IPS-11a (cell line): Measurements from ENCODE around the gene STARD5.

ENCODE experiments used
- H3K4me3 ChIP-seq: one replicate; pipeline ENCODE4 v1.5.1; 2013; ENCODE audit warnings: low read depth, low read length, control low read depth

Gene STARD5

DNA sequence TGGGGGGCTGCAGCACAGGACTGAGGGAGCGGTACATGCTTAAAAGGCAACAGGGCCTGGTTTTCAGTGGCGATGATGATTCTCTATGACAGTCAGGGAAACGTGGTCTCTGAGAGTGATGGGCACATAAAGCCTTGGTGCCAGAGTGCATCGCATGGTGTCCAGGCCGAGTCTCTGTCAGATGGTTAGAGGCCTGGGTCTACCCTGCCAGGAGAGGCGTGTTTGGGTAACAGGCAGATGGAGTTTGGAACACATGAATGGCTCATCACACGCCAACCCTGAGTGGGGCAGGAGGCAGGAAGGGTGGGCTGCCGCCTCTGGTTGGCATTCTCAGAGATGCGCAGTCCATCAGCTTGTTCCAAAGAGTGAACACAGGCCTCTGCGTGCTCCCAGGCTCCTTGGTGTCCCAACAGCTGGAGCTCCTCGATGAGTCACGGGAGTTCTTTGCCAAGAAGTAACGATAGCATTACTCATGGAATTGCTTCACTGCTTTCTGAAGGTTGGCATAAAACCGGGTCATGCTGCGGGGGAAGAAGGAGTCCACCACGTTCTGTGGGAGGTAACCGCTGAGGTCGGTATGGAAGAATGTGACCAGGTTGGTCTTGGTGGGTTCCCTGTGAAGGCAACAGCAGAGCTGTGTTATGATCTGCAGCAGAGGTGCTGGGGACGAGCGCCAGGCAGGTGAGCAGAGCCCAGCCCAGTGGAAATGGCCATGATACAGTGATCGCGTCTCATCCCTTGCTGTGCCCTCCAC is 11.0 kb downstream of the STARD5 start:
- H3K4me3 ChIP-seq, result no peak overlapping the region

DNA sequence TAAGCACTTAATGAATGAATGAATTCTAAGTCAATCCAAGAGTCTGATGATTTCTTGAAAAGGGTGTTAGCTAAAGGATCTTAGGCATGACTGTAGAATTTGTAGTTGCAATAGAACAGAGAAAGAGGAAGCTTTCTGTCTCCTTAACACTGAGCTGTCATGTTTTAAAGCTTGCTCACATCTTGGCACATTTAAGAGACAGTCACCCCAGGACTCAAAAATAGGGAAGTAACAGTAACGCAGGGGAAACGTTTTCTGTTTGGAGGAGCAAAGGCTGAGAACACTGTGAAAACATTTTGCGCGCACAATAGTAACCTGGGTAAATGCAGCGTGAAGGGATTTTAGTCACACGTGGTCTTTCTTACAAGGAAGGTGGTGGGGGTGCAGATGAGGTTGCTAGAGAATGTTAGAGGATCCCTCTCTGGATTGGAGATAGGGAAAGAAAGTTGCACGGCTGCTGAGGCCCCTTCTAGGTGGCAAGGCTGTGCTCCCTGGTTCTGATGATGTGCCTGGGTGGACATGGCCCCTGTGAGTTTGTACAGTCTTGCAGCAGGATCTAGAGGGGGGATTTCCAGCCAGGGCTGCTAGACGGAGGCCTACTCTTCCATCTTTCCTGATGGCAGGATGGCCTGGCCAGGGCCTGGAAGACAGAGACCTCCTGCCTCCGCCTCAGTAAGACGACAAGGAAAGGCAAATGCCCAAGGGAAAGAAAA is 12.0 kb downstream of the STARD5 start:
- H3K4me3 ChIP-seq, result no peak overlapping the region

DNA sequence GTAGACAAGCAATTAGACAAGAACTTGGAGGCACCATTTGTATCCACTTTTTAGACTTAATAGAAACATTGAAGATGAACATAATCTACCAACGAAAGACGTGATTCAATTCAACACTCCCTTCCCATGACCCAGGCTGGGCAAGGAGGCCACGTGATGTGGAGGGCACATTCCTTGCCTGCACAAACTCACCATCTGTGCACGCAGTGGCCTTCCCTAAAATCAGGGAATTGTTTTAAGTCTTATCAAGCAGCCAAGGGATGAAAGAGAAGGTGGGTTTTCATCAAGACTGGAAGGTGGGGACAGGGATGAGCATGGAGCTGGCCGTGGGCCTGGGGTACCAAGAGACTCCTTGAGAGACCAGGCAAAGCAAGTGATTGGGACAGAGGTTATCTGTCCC is 13.5 kb downstream of the STARD5 start:
- no peak overlapping the region for H3K4me3 ChIP-seq

DNA sequence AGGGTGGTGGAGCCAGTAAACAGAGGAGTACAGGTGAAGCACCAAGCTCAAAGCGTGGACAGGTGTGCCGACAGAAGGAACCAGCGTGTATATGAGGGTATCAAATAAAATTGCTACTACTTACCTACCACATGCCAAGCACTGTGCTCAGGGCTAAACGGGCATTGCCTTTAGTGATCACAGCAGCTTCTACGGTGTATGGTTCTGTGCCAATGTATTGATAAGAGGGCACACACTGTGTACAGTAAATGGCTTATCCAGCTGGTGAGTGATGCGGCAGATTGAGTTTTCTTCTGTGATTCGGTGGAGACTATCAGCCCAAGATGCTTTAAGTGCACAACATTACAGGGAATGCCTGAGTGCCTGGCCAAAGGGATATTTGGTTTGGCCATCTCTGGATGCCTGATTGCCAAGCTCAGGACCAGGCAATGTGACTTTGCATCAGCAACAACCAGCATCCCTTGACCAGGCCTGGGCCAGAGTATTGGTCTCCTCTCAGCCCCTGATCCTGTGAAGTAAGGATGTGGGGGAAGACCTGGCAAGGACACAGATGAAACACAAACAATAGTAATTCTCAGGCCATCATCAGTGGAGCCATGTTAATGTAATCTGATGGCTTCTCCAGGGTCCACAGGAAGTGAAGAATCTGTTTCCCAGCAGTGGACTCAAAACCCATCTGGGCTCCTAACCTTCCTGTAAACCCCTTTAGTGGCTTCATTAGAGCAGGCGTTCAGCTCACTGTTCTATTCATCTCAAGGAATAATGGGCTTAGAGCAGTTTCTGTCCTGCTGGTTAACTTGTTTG is 14.1 kb downstream of the STARD5 start:
- no peak overlapping the region for H3K4me3 ChIP-seq

DNA sequence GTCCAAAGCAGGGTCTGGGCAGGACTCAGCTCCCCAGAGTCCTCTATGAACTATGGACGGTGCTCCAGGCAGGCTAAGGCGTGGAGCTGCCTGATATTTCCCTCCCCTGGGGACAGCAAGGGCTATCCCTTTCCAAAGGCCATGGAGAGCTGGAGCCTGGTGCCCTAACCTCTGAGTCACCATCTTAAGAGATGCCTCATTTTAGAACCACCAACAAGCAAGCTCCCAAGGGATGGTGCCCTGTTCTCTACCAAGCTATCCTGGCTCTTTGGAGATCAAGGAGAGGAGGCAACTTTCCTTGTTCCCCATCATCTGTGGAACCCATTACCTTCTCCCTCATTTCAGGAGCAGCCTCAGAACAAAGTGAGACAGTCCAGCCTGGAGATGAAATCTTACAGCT is 15.7 kb downstream of the STARD5 start:
- no peak overlapping the region for H3K4me3 ChIP-seq

DNA sequence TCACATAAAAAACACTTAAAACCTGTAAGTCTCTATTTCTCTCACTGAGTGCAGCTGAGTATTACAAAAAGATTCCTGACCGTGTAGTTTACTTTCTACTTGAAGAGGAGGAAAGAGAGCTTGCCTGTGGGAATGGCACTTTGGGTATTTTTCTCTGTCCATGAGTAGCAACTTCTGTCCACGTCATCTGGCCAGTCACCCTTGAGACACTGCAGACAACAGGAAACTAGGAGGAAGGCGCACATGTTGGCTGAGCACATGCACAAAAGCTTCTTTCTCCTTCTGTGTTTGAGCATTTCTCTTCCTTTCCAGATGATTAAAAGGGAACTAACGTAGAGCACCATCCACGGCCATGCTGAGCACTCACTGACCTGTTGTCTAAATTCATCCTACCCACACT is 19.7 kb downstream of the STARD5 start:
- no peak overlapping the region for H3K4me3 ChIP-seq

DNA sequence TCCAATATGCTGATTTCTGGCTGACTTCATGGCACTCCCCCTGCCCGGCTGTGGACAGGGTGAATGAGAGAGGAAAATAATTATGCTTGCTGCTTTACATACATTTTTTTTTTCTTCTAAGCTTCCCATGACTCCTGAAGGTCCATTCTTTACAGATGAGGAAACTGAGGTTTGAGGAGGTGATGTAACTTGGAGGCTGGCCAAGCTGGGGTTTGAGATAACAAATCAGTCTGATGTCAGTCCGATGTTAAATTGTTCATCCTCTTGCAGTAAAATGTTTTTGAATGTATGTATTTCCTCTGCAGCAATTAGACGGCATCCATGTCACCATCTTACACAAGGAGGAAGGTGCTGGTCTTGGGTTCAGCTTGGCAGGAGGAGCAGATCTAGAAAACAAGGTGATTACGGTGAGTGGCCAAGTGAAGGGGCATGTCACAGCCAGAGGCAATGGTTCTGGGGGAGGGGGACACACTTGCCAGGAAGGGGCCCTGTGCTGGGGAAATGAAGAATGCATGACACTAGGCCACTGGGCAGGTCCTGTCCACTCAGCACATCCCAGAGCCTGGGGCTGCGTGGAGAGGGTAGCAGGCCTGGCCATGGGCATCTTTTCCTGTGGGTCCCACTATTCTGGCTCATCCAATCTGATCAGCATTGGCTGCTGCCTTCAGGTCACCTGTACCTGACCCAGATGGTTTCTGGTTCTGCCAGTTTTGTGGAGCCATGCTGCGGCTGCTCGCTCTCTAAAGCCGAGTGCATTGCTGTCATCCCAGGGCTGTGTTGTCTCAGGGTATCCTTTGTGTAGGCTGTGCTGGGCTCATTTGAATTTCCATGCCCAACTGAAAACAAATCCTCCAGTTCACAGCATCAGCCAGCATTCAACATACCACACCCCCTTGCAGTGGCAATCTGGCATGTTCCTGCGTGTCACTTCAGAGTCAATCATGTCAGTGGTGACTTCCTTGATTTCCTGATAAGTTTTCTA is 20.4 kb downstream of the STARD5 start:
- no peak overlapping the region for H3K4me3 ChIP-seq

DNA sequence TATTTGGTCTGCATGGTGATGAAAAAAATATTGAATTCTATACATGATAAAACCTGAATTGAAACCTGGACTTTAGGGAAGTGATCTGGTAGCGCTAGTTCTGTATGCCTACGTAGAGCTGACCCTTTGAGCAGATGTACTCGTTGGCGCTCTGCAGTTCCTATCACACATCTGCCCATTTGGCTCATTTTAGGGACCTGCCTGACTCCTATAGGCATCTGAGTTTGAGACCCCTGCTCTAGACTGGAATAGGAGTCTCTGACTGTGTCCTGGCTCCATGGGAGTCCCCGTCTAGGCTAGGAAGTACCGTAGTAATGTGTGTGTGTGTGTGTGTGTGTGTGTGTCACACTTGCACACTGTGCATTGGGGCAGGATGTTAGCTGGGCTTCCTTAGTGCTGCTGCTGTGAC is 21.2 kb downstream of the STARD5 start:
- no peak overlapping the region for H3K4me3 ChIP-seq

DNA sequence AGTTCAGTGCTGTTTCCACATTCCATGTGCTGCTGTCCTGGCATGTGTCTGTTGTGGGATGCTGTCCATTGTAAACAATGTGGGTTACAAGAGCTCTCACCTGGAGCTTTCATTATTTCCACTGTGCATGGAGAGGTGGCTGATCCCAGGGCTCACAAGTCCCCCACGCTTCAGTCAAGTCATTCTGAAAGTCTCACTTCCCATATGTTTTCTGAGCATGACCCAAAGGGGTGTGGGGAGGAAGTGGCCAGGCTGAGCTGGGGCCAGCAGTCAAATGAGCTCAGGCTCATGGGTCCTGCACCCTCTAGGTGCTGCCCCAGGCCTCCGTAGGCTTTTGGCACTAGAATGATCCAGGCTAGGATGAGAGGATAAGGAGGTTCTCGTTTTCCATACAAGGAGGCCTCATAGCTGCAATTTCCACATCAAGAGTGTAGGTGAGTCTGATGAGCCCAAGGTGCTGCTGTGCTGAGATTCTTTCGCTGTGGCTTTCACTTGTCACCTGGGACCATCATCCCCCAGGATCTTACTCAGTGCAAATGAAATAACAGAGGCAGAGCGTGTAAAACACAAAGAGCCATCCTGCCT is 22.0 kb downstream of the STARD5 start:
- no peak overlapping the region for H3K4me3 ChIP-seq

DNA sequence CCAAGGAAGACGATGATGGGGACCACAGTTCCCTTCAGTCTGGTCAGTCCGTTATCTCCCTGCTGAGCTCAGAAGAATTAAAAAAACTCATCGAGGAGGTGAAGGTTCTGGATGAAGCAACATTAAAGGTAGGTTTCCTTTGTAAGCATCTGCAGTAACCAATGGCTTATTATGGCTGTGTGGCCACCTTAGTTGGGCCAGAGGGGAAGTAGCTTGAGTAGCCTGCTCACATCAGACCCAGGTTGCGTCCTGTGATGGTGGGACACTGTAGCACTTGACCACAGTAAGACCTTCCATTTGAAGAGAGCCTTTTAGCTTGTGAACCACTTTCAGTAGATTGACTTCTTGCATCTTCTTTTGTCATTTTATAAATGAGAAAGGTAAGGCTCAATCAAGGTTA is 22.6 kb downstream of the STARD5 start:
- no peak overlapping the region for H3K4me3 ChIP-seq

DNA sequence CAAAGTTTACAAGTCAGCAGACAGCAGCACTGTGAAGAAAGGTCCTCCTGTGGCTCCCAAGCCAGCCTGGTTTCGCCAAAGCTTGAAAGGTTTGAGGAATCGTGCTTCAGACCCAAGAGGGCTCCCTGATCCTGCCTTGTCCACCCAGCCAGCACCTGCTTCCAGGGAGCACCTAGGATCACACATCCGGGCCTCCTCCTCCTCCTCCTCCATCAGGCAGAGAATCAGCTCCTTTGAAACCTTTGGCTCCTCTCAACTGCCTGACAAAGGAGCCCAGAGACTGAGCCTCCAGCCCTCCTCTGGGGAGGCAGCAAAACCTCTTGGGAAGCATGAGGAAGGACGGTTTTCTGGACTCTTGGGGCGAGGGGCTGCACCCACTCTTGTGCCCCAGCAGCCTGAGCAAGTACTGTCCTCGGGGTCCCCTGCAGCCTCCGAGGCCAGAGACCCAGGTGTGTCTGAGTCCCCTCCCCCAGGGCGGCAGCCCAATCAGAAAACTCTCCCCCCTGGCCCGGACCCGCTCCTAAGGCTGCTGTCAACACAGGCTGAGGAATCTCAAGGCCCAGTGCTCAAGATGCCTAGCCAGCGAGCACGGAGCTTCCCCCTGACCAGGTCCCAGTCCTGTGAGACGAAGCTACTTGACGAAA is 24.2 kb downstream of the STARD5 start:
- H3K4me3 ChIP-seq, result no peak overlapping the region

DNA sequence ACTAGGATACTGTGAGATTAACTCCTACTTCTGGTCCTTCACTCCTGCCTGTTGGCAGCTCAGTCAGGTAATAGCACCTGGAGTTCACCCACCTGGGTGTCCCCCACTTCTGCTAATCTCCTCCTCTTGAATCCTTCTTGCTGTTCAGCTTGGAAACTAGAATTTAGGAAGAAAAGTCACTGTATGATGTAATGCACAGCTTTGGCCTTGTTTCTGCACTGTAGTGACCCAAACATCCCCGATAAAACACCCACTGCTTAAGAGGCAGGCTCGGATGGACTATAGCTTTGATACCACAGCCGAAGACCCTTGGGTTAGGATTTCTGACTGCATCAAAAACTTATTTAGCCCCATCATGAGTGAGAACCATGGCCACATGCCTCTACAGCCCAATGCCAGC is 24.8 kb downstream of the STARD5 start:
- no peak overlapping the region for H3K4me3 ChIP-seq

DNA sequence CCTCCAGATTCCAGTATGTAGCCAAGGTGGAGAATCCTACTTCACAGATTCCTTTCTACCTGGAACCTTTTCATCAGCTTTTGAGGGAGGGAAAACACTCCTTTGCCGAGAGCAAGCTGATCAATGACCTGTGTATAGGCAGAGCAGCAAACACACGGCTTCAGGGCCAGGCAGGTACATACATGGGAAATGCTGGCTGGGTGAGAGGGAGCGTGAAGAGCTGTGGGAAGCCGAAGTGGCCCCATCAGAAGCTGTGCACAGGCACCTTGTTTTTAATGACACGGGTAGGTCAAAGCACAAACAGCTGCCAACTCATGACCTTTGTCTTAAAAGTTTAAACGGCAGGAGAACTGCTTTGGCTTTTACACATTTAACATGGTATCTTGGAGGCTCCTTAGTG is 25.3 kb downstream of the STARD5 start:
- H3K4me3 ChIP-seq, result no peak overlapping the region

DNA sequence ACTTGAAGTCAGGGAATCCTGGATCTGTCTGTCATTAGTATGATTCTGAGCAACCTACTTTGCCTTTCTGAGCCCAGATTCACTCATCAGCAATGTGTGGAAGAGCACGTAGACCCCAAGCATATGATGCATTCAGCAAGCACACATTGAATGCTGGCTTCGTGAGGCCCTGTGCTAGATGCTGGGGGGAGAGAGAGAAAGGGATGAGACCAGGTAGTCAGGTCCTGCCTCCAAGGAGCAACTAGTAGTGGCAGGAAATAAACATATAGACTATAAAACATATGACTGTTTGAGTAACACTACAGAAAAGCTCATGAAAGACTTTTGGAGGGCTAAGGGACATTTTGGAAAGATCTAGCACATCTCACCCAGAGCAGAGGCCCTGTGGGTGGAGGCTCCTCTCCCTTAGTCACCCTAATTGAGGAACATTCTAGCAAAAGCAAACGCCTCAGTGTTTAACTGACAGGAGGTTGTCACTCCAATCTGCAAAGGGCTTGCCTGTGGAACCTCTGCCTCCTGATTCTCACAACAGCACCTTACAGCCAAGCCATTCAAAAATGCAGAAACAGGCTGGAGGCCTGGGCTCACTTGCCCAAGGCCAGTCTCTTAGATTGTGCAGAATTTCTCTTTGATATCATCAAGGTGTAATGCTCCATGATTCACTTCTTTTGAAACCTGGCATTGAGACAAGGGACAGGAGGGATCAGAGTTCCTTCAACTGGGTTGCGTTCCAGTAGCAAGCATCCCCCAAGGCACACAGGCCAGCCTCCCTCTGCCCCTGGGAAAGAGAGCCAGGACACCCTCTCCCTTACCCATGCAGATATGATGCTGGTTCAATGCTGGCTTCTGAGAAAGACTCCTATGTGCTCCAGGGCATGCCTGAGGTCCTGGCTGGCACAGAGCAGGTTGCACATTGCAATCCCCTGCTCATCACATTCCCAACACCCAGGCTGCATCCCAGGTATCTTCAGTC is 26.1 kb downstream of the STARD5 start:
- H3K4me3 ChIP-seq, result no peak overlapping the region

DNA sequence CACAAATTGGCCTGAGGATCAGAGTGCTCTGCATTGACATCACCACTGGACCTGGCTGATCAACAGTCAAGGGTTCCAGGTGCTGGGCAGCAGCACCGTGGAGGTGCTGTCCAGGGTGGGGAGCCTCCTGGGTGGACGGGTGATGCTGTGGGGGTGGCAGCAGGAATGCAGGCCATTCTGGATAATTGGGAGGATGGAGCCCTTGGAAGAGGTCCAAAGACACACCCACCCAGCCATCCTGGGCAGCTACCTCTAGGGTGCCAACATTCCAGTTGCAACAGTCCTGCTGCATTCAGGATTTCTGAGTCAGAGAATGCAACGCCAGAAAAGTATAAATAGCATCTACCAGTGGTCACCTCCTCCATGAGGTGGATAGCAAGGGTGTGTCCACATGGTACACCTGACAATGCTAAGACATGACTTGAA is 26.8 kb downstream of the STARD5 start:
- H3K4me3 ChIP-seq, result no peak overlapping the region

DNA sequence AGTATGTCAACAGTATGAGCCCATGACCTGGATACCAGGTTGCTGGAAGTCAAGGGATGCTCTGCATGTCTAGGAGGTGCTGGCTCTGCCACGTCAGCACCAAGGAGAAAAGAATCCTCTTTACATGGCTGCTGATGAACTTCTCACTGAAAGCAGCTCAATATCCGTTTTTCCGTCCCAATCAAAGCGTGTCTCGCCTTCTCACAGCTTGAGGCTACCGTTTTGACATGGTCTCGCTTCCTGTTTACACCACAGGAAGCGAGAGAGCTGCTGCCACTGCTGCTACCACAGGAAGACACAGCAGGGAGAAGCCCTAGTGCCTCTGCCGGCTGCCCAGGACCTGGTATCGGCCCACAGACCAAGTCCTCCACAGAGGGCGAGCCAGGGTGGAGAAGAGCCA is 27.3 kb downstream of the STARD5 start:
- H3K4me3 ChIP-seq, result no peak overlapping the region

DNA sequence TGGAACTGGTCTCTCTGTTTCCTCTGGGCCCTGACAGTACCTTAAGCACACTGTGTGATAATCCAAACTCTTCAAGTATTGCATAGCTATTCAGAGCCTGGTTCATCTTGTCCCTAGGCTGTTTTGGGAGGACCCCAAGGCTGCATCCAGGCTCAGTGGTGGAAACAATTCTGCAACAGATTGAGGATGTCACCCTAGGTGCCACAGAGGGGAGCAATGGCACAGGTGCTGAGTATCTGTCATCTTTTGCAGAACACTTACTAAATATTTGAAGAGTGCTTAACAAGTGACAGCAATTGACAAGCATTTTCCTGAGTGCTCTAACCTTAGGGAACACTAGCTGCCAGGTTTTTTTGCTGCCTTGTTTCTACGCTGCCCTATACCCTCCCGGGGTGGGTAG is 27.8 kb downstream of the STARD5 start:
- H3K4me3 ChIP-seq, result no peak overlapping the region

DNA sequence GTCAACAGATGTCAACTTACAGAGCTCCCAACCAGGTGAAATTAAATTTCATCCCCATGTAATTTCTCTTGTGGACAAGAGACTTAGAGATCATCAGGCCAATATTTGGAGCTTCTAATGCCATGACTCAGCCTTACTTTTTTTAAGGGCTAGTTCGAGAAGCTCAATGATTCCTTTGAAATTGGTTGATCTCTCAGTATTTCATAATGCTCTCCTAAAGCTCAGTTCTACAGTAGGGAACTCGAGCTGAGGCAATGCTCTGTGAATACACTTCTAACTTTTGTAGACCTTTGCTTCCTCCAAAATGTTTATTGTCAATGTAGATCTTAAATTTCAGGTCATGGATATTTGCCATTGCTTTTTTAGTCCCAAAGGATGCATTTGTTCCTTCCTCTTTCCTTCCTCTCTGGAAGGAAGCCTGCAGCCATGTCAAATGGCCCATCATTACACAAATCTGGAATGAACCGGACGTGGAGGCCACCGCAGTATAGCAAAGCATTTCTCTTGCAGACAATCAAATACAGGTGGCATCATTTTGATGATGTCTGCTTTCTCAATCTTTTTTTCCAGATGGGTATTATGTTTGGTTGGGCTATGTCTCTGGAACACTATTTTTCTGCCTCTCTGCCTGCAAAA is 28.3 kb downstream of the STARD5 start:
- H3K4me3 ChIP-seq, result no peak overlapping the region
